ENCODE measurements around the gene ARL15. TPM values are rescaled to one million over a fixed set of nuclear protein-coding genes. Genes with fewer than 3 reads are reported as not detected.
A peak's percentile ranks its signal among the peaks of the same experiment; 100 is the strongest.

The ARL15 gene
- total RNA-seq, 1 donor = 29.1 TPM

GRCh38 chr5:53922508-53923498, 387.6 kb downstream of the ARL15 start:
- DNase-seq (ENCODE audit: low read depth in 2 of 3, low spot score in 2 of 3) = no peak

DNA sequence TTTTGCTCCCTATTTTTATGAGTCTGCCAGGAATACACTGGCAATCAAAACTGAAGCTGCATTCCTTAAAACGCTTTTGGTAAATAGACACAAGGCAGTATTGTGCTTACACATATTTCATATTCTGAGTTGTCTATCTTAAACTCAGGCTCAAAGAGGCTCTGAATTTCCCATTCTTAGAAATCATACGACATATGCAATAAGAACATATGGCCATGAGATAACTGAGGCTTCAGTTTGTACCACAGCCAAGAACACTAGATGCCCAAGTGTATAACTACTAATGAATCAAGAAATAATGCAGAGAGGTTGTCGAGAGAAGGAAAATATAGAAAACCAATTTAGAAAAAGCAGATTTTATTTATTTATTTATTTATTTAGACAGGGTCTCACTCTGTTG, 392.5 kb downstream of the ARL15 start:
- DNase-seq (ENCODE audit: low read depth in 2 of 3, low spot score in 2 of 3) = no peak

- no peak for DNase-seq (ENCODE audit: low read depth in 2 of 3, low spot score in 2 of 3)
These were observed 393.3 kb downstream of the ARL15 start for GRCh38 chr5:53917095-53917494.

- no peak for DNase-seq (ENCODE audit: low read depth in 2 of 3, low spot score in 2 of 3)
These were observed 395.3 kb downstream of the ARL15 start for GRCh38 chr5:53915120-53915519.

- no peak for DNase-seq (ENCODE audit: low read depth in 2 of 3, low spot score in 2 of 3)
These were observed 396.4 kb downstream of the ARL15 start for GRCh38 chr5:53913941-53914340.

DNA sequence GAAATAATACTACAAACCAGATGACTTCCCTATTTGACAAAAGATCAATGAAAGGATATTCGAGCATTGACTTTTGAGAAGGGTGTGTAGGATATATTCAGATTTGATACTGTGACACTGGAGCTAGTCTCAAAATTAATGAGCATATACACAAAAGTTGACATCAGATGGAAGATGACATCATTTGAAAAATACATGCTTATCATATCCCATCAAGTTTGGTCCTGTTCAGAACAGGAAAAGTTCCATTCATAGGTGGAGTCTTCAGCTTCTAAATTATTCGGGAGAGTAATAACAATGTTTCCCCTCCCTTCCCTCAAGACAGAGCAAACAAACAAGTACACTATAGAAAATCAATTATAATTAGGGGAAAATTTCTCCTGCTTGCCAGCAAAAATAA, 401.6 kb downstream of the ARL15 start:
- DNase-seq (ENCODE audit: low read depth in 2 of 3, low spot score in 2 of 3) = no peak

DNA sequence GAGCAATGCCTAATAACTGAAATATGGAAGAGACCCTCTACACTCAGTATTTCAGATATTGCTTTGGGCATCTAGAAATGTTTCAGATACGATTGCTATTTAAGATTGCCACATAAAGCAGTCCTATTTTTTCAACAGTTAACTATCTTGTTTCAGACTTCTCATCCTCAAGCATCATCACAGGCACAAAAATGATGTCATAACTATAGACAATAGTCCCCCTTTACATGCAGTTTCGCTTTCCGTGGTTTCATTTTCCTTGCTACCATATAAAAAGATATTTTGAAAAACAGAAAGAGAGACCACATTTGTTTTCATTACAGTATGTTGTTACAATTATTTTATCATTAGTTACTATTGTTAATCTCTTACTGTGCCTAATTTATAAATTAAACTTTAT, 402.5 kb downstream of the ARL15 start:
- no peak for DNase-seq (ENCODE audit: low read depth in 2 of 3, low spot score in 2 of 3)

DNA sequence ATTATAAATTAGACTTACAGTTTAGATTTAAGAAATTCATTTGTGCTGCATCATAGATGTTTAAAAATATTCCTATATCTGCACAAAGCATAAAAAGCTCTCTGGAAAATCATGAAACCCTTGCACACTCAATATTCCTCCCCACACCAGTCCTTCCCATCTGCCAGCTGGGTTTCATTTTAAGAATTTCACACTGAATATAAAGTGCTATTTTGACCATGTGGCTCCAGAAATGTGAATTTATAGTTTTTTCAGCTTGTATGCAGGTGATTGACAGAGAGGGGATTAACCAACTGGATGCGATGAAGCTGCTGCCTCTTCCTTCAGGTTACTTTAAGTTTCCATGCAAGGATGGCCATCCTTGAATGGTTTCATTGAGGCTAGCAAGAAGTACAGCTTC, 403.6 kb downstream of the ARL15 start:
- no peak for DNase-seq (ENCODE audit: low read depth in 2 of 3, low spot score in 2 of 3)

- DNase-seq (ENCODE audit: low read depth in 2 of 3, low spot score in 2 of 3) = no peak
These were observed 408.0 kb downstream of the ARL15 start for GRCh38 chr5:53902296-53902907.

DNA sequence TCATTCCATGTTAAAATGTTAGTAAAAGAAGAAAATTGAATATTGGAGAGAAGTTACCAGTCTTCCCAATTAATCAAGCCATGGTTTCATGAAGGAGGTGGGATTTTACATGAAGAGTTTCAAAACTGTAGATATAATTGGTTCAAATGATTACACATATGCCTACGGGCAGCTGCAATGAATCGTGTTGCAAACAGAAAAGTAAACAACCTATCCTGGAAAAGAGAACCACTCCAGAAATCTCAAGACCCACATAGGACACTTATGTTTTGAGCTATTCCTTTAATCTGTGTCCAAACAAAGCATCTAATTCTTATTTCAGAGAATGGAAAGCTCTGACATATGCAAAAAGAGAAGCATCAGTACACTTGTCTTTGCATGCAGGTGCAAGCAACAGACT, 409.7 kb downstream of the ARL15 start:
- no peak for DNase-seq (ENCODE audit: low read depth in 2 of 3, low spot score in 2 of 3)

- DNase-seq (ENCODE audit: low read depth in 2 of 3, low spot score in 2 of 3) = no peak
These were observed 415.2 kb downstream of the ARL15 start for GRCh38 chr5:53895091-53895683.

- DNase-seq (ENCODE audit: low read depth in 2 of 3, low spot score in 2 of 3) = no peak
These were observed 416.7 kb downstream of the ARL15 start for GRCh38 chr5:53893626-53894025.

- DNase-seq (ENCODE audit: low read depth in 2 of 3, low spot score in 2 of 3) = no peak
These were observed 418.1 kb downstream of the ARL15 start for GRCh38 chr5:53892224-53892623.

- DNase-seq (ENCODE audit: low read depth in 2 of 3, low spot score in 2 of 3) = no peak
These were observed 419.2 kb downstream of the ARL15 start for GRCh38 chr5:53891159-53891558.

GRCh38 chr5:53890490-53890889, 419.9 kb downstream of the ARL15 start:
- DNase-seq (ENCODE audit: low read depth in 2 of 3, low spot score in 2 of 3) = no peak

DNA sequence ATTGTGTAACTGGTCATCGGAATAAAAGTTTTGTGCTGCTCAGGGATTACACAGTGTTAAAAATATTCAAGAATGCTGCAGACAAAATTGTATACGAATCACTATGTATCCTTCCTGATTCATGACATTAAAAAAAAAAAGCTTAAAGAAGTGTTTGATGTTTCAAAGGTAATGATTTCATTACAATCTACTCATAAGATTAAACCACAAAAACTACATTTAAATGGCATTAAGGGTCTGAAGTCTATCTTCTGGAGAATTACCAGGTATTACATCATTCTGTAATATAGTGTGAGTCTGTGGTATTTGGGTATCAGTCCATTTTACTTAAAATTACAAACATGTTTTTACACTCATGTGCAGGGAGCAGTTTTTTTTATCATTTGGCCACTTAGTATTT, 425.5 kb downstream of the ARL15 start:
- no peak for DNase-seq (ENCODE audit: low read depth in 2 of 3, low spot score in 2 of 3)

DNA sequence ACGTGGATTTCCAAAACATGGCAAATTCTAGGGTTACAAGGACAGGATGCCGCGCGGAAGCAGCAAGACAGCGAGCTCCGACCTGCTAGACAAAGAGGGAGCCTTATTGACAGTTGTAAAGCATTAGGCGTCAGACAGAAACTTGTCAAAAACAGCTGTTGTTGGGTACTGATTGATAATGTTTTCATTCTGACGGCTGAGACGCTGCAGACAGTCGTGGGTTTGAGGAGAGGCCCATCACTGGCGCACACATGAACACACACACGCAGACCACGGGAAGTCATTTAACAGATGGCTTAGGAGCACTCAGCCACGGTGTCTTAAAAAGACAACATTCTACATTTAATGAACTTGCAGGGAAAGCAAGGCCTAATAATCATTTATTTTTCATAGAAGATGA, 426.0 kb downstream of the ARL15 start:
- peak in 1 of 3 donors; percentile 26 for DNase-seq (ENCODE audit: low read depth in 2 of 3, low spot score in 2 of 3)

- no peak for DNase-seq (ENCODE audit: low read depth in 2 of 3, low spot score in 2 of 3)
These were observed 427.7 kb downstream of the ARL15 start for GRCh38 chr5:53882676-53883031.

DNA sequence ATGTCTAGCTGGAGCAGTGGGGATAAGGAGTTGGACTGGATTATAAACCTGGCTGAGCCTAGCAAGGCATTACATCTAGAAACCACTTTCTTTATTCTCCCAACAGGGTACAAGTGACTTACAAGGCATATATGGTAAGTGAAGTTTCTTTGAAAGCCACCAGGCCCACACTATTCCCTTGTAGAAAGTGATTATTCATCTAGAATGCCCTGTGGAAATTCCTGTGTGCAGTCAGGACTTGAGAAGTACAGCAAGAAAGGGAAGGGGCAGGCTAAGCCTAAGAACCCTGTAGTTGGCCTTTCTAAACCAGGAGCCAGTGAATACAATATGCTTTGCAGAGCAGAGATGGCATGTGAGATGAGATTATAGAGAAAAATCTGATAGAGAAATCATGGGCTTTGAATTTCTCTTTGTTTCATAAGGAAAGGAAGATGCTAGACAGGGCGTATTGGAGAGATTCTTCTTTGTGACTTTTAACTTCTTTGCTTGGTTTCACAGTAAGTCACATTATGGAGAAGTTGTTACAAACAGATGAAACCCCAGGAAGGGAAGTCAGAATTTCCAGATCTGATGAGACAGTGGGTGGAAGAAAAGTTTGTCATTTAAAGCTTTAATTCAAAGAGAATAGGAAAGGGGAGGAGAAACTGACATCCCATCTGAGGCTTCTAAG, 428.2 kb downstream of the ARL15 start:
- DNase-seq (ENCODE audit: low read depth in 2 of 3, low spot score in 2 of 3) = no peak

- DNase-seq (ENCODE audit: low read depth in 2 of 3, low spot score in 2 of 3) = no peak
These were observed 430.6 kb downstream of the ARL15 start for GRCh38 chr5:53879708-53880323.

GRCh38 chr5:53878015-53878414, 432.4 kb downstream of the ARL15 start:
- no peak for DNase-seq (ENCODE audit: low read depth in 2 of 3, low spot score in 2 of 3)

Data from hematopoietic multipotent progenitor cell (in vitro differentiated cells).